ENCODE data around the gene KTN1. TPM values are rescaled to one million over a fixed set of nuclear protein-coding genes. Genes with fewer than 3 reads are reported as not detected.

KTN1 gene
- total RNA-seq, 3 donors from 2014 or later, result 142 to 215 (median 182) TPM

DNA sequence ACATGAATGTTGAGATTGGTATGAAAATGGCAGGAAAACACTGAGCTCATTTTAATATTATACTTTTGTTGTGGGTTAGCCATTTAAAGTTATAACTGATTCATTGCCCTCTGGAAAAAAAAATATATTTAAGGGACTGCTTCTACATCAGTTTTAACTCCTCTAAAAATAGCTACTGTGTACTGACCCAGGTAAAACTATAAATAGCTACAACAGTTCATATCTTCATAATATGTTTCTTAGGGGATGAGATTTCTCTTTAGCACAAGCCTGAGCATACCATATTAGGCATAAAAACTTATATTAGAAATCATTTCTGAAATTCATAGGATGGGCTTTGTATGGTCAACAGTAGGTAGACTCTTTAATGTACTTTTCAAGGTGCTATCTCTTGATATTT, 81.0 kb downstream of the KTN1 start:
- Histone ChIP-seq H3K27me3 (no peaks in the 10 kb centered on the region), H3K9me3 (no peaks in the 10 kb centered on the region), H3K4me1 (no peaks in the 10 kb centered on the region), H3K4me3 (no peak overlapping the region), H3K36me3 (peaks cover 6% of the 10 kb centered on the region), H3K27ac (no peak overlapping the region)
- intact Hi-C loops (cut with DNase I; ENCODE audit: low total_unique reads), result no loop called here
- TF ChIP-seq, protein P1, sequence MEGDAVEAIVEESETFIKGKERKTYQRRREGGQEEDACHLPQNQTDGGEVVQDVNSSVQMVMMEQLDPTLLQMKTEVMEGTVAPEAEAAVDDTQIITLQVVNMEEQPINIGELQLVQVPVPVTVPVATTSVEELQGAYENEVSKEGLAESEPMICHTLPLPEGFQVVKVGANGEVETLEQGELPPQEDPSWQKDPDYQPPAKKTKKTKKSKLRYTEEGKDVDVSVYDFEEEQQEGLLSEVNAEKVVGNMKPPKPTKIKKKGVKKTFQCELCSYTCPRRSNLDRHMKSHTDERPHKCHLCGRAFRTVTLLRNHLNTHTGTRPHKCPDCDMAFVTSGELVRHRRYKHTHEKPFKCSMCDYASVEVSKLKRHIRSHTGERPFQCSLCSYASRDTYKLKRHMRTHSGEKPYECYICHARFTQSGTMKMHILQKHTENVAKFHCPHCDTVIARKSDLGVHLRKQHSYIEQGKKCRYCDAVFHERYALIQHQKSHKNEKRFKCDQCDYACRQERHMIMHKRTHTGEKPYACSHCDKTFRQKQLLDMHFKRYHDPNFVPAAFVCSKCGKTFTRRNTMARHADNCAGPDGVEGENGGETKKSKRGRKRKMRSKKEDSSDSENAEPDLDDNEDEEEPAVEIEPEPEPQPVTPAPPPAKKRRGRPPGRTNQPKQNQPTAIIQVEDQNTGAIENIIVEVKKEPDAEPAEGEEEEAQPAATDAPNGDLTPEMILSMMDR (IDR thresholded peaks at IDR 0.05), result no peak
- no peak for TF ChIP-seq POLR2A (IDR thresholded peaks at IDR 0.05)
- TF ChIP-seq POLR2AphosphoS5 (IDR thresholded peaks at IDR 0.05), result no peak
- no peak for DNase-seq (ENCODE audit: low spot score in 2 of 2)

DNA sequence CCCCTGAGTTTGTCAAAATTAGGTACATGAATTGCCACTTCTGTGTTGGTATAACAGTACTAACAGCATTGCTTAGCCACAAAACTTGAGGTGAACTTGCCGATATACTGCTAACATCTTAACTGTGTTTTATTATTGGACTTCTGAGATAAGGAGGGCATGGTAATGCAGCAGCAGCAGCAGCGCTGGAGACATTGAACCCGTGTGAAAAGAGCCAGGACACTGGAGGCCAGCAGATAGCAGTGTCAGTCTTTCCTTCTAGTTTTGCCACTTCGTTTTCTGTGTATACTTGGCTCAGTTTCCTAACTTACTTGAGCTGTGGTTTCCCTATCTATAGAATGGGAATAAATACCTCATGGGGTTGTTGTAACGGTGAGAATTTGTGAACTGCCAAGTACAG, 82.7 kb downstream of the KTN1 start:
- DNase-seq (ENCODE audit: low spot score in 2 of 2), result no peak
- Histone ChIP-seq H3K27me3 (no peaks in the 10 kb centered on the region), H3K36me3 (peaks cover 6% of the 10 kb centered on the region), H3K4me1 (no peaks in the 10 kb centered on the region), H3K27ac (no peak overlapping the region), H3K4me3 (no peak overlapping the region), H3K9me3 (no peaks in the 10 kb centered on the region)
- intact Hi-C loops (cut with DNase I; ENCODE audit: low total_unique reads), result no loop called here
- TF ChIP-seq, protein P1 (IDR thresholded peaks at IDR 0.05), result no peak
- TF ChIP-seq POLR2A (IDR thresholded peaks at IDR 0.05), result no peak
- no peak for TF ChIP-seq POLR2AphosphoS5 (IDR thresholded peaks at IDR 0.05)

DNA sequence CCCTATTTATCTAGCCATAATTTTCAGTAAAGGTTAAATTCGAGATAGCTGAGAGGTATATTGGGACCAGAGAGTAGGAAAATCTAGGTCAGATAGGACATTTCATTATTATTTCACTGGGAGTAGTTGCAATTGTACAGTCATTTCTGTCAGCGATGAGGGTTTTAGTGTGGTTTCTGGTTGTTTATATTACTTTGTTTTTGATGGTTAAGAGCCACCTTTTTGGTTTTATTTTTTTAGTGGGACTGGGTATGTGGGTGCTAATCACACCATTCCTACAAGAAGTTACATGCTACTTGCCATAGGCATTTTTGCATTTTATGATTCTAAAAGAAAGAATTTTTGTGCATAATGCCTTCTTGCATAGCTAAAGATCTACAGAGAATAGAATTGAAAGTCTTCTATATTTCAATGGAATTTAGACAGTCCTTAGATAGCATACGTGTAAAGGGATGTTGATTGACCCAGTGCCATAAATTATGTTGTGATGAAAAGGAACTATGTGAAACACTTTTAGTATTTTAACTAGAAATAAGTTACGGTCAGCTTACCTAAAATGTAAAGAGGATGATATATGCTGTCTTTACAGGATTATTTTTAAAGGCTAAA, 85.2 kb downstream of the KTN1 start:
- Histone ChIP-seq H3K27ac (no peak overlapping the region), H3K9me3 (no peaks in the 10 kb centered on the region), H3K36me3 (peaks cover 6% of the 10 kb centered on the region), H3K4me3 (no peak overlapping the region), H3K27me3 (no peaks in the 10 kb centered on the region), H3K4me1 (no peaks in the 10 kb centered on the region)
- DNase-seq (ENCODE audit: low spot score in 2 of 2), result no peak
- TF ChIP-seq, protein P1 (IDR thresholded peaks at IDR 0.05), result no peak
- no peak for TF ChIP-seq POLR2AphosphoS5 (IDR thresholded peaks at IDR 0.05)
- TF ChIP-seq POLR2A (IDR thresholded peaks at IDR 0.05), result no peak
- intact Hi-C loops (cut with DNase I; ENCODE audit: low total_unique reads), result no loop called here

DNA sequence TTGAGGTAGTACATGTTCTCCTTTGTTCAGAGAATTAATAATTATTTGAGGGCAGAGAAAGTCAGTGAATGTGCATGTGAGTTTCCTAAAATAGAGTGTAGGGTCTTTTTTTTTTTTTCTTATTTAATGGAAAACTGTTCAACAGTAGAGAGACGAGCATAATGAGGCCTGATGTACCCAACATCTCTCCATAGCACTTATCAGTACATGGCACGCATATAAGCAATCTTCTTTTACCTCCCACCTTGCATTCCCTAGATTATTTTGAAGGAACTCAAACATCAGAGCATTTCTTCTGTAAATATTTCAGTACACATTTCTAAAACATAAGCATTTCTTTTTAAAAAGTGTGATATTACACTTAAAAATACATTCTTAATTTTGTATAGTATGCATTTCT, 87.8 kb downstream of the KTN1 start:
- TF ChIP-seq, protein P1 (IDR thresholded peaks at IDR 0.05), result no peak
- no peak for TF ChIP-seq POLR2A (IDR thresholded peaks at IDR 0.05)
- TF ChIP-seq POLR2AphosphoS5 (IDR thresholded peaks at IDR 0.05), result no peak
- no peak for DNase-seq (ENCODE audit: low spot score in 2 of 2)
- Histone ChIP-seq H3K36me3 (peaks cover 6% of the 10 kb centered on the region), H3K27me3 (no peaks in the 10 kb centered on the region), H3K4me3 (no peak overlapping the region), H3K9me3 (no peaks in the 10 kb centered on the region), H3K4me1 (no peaks in the 10 kb centered on the region), H3K27ac (no peak overlapping the region)
- intact Hi-C loops (cut with DNase I; ENCODE audit: low total_unique reads), result no loop called here

DNA sequence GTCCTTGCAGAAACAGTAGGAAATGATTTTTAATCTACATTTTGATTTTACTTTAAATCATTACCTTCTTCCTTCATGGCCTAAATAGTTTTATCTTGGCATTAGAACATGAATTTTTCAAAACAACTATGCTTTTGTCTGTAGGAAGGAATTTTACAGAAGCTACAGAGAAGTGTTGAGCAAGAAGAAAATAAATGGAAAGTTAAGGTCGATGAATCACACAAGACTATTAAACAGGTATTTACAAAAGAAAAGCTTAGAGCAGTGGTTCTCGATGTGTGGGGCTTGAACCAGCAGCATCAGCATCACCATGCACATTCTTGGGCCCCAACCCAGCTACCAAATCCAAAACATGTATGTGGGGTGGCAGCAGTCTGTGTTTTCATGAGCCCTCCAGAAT, 91.6 kb downstream of the KTN1 start:
- no peaks in the 10 kb centered on the region for H3K9me3 ChIP-seq
- DNase-seq (ENCODE audit: low spot score in 2 of 2), result no peak
- peaks cover 3% of the 10 kb centered on the region for H3K36me3 ChIP-seq
- H3K4me1 ChIP-seq, result no peaks in the 10 kb centered on the region
- intact Hi-C loops (cut with DNase I; ENCODE audit: low total_unique reads), result no loop called here
- TF ChIP-seq POLR2AphosphoS5 (IDR thresholded peaks at IDR 0.05), result no peak
- TF ChIP-seq, protein P1 (IDR thresholded peaks at IDR 0.05), result no peak
- no peak for TF ChIP-seq POLR2A (IDR thresholded peaks at IDR 0.05)
- H3K27ac ChIP-seq, result no peak overlapping the region
- no peak overlapping the region for H3K4me3 ChIP-seq
- H3K27me3 ChIP-seq, result no peaks in the 10 kb centered on the region

Data from breast epithelium (tissue), 4 donors.